Psoas muscle (tissue), 8 donors: Measurements from ENCODE around the gene RBM23. TPM values are rescaled to one million over a fixed set of nuclear protein-coding genes. Genes with fewer than 3 reads are reported as not detected.

ENCODE experiments used
- ATAC-seq, 4 donors: fragments of 200-7000 bp; cut with Tn5 transposase; one replicate each; pipeline ENCODE4 v1.9.1; 2020; ENCODE audit warnings: moderate library complexity in 3 of 4, mild to moderate bottlenecking in 2 of 4
- DNase-seq, 2 donors: peaks; one replicate each; pipeline ENCODE4 v3.0.0-alpha.2; 2020
- H3K27ac ChIP-seq: fragments of 200-600 bp; one replicate; pipeline ENCODE4 v1.8.0; 2022
- H3K27me3 ChIP-seq, 3 donors: fragments of 200-600 bp in 1 of 3; one replicate each; pipeline versions ENCODE4 v1.6.1 to v1.8.0; 2013 to 2022; ENCODE audit warnings: low read length in 2 of 3, mild to moderate bottlenecking in 2 of 3, moderate library complexity in 1 of 3; ENCODE audit not compliant: insufficient read depth in 3 of 3
- H3K36me3 ChIP-seq, 2 donors: fragments of 200-600 bp in 1 of 2; one replicate each; pipeline versions ENCODE4 v1.6.1 to v1.8.0; 2013 to 2022; ENCODE audit warnings: low read depth in 1 of 2, mild to moderate bottlenecking in 1 of 2, moderate library complexity in 1 of 2; ENCODE audit not compliant: insufficient read depth in 1 of 2
- H3K4me1 ChIP-seq: fragments of 200-600 bp; one replicate; pipeline ENCODE4 v1.8.0; 2022
- H3K4me3 ChIP-seq: fragments of 200-600 bp; one replicate; pipeline ENCODE4 v1.8.0; 2022; ENCODE audit warnings: mild to moderate bottlenecking
- H3K9me3 ChIP-seq: fragments of 200-600 bp; one replicate; pipeline ENCODE4 v1.8.0; 2022
- WGBS, 3 donors: extraction: QIAGEN DNeasy Blood & Tissue Kit; methylation state at CpG; one replicate each; pipeline versions ENCODE4 v1.1.6 to v1.1.7; 2013; 5-methylcytosine and 5-hydroxymethylcytosine counted together
- intact Hi-C, 2 donors: fragments of 100-400 bp; cut with DNase I; formaldehyde crosslinking; loops; one replicate each; pipeline versions ENCODE4 v1.11.0 to v1.14.2; 2022
- polyA plus RNA-seq, 3 donors: library from polyadenylated mRNA; stranded (reverse); fragments of 200-250 nt; gene quantifications; one replicate each; pipeline ENCODE4 v1.2.3, GENCODE V29; 2013
- total RNA-seq, 4 donors: library from RNA; stranded (reverse); fragmentation: NEBNext Ultra II Directional in 2 of 4; extraction: Animal tissue kit (Norgen Biotek cat#: 25700) in 2 of 4; gene quantifications; one replicate each; pipeline versions ENCODE4 v1.2.1 to v1.2.4, GENCODE V29; 2021 to 2023
- TF ChIP-seq, protein P1 (sequence below): fragments of 200-600 bp; IDR thresholded peaks from one replicate; pipeline ENCODE4 v1.8.0; 2022; ENCODE audit warnings: antibody characterized with exemption
- donor health status: healthy with polysubstance abuse.
- donor health status: DM: no; HTN: no; CAD: no; lungs with moderate emphysema.
- donor health status: Bipolar disorder and iron deficiency.
- donor health status: healthy.
- donor health status: DM: yes; HTN: yes; CAD: no.
- donor health status: DM: no; HTN: no; CAD: no.
- donor health status: DM: no; HTN: no; CAD: no.
- donor health status: DM: yes; HTN: yes; CAD: no.

The RBM23 gene
- total and polyA plus RNA-seq, 7 donors: 18.4 to 42.1 (median 26.7) TPM

- TF ChIP-seq, protein P1, sequence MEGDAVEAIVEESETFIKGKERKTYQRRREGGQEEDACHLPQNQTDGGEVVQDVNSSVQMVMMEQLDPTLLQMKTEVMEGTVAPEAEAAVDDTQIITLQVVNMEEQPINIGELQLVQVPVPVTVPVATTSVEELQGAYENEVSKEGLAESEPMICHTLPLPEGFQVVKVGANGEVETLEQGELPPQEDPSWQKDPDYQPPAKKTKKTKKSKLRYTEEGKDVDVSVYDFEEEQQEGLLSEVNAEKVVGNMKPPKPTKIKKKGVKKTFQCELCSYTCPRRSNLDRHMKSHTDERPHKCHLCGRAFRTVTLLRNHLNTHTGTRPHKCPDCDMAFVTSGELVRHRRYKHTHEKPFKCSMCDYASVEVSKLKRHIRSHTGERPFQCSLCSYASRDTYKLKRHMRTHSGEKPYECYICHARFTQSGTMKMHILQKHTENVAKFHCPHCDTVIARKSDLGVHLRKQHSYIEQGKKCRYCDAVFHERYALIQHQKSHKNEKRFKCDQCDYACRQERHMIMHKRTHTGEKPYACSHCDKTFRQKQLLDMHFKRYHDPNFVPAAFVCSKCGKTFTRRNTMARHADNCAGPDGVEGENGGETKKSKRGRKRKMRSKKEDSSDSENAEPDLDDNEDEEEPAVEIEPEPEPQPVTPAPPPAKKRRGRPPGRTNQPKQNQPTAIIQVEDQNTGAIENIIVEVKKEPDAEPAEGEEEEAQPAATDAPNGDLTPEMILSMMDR: no peak
- peak; percentile 88 to 94 for DNase-seq
- peak; percentile 66 to 76 (median 76) for ATAC-seq
- peak overlapping the region; percentile 82 for H3K27ac ChIP-seq
- intact Hi-C loops: loop anchor here (5.0 to 10.0 kb wide), 2 partner anchors 196 to 294 kb away; no protein-coding TSS in a partner anchor
- H3K27me3 ChIP-seq: no peaks in the 10 kb centered on the region
- H3K4me3 ChIP-seq: peak overlapping the region; percentile 11
- WGBS, 3 donors: 37 to 49% (median 41%) methylated on average over 9 of the region's 9 CpGs
- no peaks in the 10 kb centered on the region for H3K36me3 ChIP-seq
- H3K4me1 ChIP-seq: peaks cover 50% of the 10 kb centered on the region
- no peaks in the 10 kb centered on the region for H3K9me3 ChIP-seq
These were observed 67.8 kb downstream of the RBM23 start for GRCh38 chr14:22850944-22851764.

DNA sequence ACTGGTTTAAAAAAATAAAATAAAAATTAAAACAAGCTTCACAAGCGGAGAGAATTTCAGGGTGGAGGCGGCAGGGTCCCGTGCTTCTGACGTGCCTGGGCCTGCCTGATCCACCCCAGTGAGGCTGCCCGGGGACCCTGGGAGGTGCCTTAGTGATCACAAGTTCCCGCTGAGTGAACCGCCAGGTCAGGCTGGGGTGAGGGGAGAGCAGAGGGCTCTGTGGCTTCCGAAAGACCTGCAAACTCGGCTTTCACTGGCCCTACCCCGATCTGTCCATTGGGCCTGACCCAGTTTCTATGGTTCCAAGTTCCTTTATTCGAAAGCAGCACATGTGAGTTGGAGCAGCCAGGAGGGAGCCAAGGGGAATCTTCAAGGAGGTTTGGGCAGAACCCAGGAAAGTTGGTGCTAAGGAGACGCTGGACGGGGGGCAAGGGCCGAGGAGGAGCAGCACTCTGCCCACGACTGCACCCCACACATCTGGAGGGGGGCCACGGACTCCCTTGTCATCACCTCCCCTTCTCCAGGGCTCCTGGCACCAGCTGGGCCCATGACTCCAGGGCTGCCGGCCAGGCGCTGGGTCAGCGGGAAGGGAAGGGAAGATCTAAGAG is 69.6 kb downstream of the RBM23 start:
- DNase-seq (peak; percentile 79 to 80), ATAC-seq (peak; percentile 11 to 44 (median 26))
- Histone ChIP-seq H3K4me3 (peak overlapping the region; percentile 3), H3K27me3 (no peaks in the 10 kb centered on the region), H3K27ac (peak overlapping the region; percentile 82), H3K9me3 (no peaks in the 10 kb centered on the region), H3K4me1 (peaks cover 50% of the 10 kb centered on the region), H3K36me3 (peaks cover 0 to 5% of the 10 kb centered on the region in 2 donors)
- intact Hi-C loops: loop anchor here in 1 of 2 donors (2.0 kb wide), 1 partner anchor 19 kb away; no protein-coding TSS in a partner anchor
- TF ChIP-seq, protein P1: no peak
- WGBS, 3 donors: 20 to 33% (median 21%) methylated on average over 16 to 19 of the region's 19 CpGs

DNA sequence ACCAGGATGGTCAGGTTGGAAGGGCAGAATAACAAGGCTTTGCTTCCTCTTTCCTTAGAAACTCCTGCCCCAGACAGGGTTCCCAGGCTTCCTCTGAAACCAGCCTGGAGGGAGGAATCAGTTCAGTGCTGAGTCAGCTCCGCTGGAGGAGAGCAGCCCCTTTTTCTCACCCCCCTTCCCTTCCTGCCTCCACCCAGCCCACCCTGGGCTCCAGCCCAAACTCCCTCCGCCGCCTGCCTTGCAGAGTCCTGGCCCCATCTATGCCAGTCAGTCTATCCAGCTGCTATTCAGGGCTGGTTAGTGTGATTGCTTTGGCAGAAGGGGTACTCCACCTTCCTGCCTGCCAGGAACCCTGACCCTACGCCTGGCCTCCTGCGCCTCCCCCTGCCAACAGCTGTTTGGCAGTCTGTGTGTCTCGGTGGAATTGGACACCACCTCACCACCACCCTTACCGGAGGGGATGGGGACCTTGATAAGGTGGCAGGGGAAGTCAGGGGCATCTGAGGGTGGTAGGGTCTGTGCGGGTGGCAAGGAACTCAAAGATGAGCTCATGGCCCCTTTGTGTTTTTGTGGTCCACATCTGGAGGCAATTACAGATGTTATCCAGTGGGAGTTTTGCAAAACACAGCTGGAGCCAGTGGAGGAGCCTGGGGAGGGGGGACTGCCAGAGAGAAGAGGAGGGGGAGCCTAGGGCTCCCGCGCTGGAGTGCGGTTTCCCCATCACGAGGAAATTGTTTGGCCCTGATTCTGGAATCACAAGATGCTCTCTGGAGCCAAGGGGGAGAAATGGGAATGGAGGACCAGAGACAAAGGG is 70.4 kb downstream of the RBM23 start:
- peak; percentile 85 to 86 for DNase-seq
- TF ChIP-seq, protein P1: no peak
- H3K27ac ChIP-seq: peak overlapping the region; percentile 82
- H3K36me3 ChIP-seq: peaks cover 0 to 8% of the 10 kb centered on the region in 2 donors
- H3K4me1 ChIP-seq: peaks cover 50% of the 10 kb centered on the region
- WGBS, 3 donors: 4 to 7% (median 4%) methylated on average over 12 of the region's 12 CpGs
- no peaks in the 10 kb centered on the region for H3K9me3 ChIP-seq
- H3K27me3 ChIP-seq: no peaks in the 10 kb centered on the region
- peak overlapping the region; percentile 18 for H3K4me3 ChIP-seq
- peak; percentile 35 to 47 (median 43) for ATAC-seq
- intact Hi-C loops: loop anchor here in 1 of 2 donors (2.0 kb wide), 1 partner anchor 18 kb away; no protein-coding TSS in a partner anchor

- Histone ChIP-seq H3K27me3 (no peaks in the 10 kb centered on the region), H3K9me3 (no peaks in the 10 kb centered on the region), H3K27ac (peak overlapping the region; percentile 82), H3K4me3 (peak overlapping the region; percentile 18), H3K36me3 (peaks cover 0 to 8% of the 10 kb centered on the region in 2 donors), H3K4me1 (peaks cover 43% of the 10 kb centered on the region)
- WGBS, 3 donors: 45 to 52% (median 51%) methylated on average over 14 of the region's 14 CpGs
- DNase-seq: no peak
- ATAC-seq: no peak
- TF ChIP-seq, protein P1: no peak
- intact Hi-C loops: loop anchor here in 1 of 2 donors (2.0 kb wide), 1 partner anchor 17 kb away; no protein-coding TSS in a partner anchor
These were observed 71.1 kb downstream of the RBM23 start for GRCh38 chr14:22847661-22848341.
